Measurements from ENCODE around the gene PIP4K2B. TPM values are rescaled to one million over a fixed set of nuclear protein-coding genes. Genes with fewer than 3 reads are reported as not detected.

The PIP4K2B gene
- total and polyA plus RNA-seq, 9 of the 15 experiments (the other 6 are each of a cell fraction or from before 2014, with no cell fraction given): 3.7 to 29.9 (median 23.0) TPM

DNA sequence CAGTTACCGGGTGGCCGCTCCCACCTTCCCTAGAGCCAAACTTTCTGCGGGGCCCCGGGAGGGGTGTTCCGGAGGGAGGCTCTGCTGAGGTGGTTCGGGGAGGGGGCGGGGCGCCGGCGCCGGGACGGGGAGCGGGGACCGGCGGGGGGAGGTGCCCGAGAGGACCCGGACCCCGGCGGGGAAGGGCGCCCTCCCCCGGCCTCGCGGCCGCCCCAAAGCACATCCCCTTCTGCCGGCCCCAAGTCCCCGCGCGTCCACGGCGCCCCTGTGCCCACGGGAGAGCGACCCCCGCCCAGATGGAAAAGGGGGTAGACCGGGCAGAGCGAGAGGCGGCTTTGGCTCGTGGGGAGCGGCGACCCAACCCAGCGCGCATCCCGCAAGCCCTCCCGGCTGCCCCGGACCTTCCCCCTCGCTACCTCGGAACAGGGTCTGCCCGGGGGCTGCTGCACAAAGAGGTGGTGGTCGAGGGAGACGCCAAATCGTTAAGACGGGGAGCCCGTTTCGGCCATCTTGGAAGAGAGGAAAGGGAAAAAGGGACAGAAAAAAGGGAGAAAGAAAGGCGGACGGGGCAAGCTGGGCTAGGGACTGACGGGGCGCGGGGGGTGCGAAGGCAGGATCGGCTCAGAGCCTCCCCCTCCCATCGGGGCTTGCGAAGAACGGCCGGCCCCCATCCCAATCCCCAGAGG, 51.8 kb downstream of the PIP4K2B start (continued):
- TF ChIP-seq, protein P1, sequence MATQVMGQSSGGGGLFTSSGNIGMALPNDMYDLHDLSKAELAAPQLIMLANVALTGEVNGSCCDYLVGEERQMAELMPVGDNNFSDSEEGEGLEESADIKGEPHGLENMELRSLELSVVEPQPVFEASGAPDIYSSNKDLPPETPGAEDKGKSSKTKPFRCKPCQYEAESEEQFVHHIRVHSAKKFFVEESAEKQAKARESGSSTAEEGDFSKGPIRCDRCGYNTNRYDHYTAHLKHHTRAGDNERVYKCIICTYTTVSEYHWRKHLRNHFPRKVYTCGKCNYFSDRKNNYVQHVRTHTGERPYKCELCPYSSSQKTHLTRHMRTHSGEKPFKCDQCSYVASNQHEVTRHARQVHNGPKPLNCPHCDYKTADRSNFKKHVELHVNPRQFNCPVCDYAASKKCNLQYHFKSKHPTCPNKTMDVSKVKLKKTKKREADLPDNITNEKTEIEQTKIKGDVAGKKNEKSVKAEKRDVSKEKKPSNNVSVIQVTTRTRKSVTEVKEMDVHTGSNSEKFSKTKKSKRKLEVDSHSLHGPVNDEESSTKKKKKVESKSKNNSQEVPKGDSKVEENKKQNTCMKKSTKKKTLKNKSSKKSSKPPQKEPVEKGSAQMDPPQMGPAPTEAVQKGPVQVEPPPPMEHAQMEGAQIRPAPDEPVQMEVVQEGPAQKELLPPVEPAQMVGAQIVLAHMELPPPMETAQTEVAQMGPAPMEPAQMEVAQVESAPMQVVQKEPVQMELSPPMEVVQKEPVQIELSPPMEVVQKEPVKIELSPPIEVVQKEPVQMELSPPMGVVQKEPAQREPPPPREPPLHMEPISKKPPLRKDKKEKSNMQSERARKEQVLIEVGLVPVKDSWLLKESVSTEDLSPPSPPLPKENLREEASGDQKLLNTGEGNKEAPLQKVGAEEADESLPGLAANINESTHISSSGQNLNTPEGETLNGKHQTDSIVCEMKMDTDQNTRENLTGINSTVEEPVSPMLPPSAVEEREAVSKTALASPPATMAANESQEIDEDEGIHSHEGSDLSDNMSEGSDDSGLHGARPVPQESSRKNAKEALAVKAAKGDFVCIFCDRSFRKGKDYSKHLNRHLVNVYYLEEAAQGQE (IDR thresholded peaks at IDR 0.05; ENCODE audit: borderline replicate concordance): no peak
- TF ChIP-seq, protein P1 (CRISPR knock-in tag; IDR thresholded peaks at IDR 0.05; ENCODE audit: low read depth): 0 out of 2 replicates have a peak, but pooled peaks have one; percentile 31
- TF ChIP-seq SRF (CRISPR knock-in tag; IDR thresholded peaks at IDR 0.05) (no peak), FOS (IDR thresholded peaks at IDR 0.05; ENCODE audit: extremely low read depth, insufficient read length) (no peak), XRCC4 (IDR thresholded peaks at IDR 0.05; ENCODE audit: extremely low read depth, insufficient read depth, insufficient read length) (no peak), SNAPC5 (CRISPR knock-in tag; IDR thresholded peaks at IDR 0.05) (no peak), ZNF165 (CRISPR knock-in tag; IDR thresholded peaks at IDR 0.05; ENCODE audit: borderline replicate concordance) (no peak), RFX5 (IDR thresholded peaks at IDR 0.05; ENCODE audit: low read depth, low read length) (no peak), ZNF668 (CRISPR knock-in tag; IDR thresholded peaks at IDR 0.05) (no peak), U2AF1 (optimal IDR thresholded peaks at IDR 0.05; ENCODE audit: low read depth, low read length) (no peak), DACH1 (IDR thresholded peaks at IDR 0.05; ENCODE audit: partially characterized antibody) (no peak), FOXK2 (conservative IDR thresholded peaks at IDR 0.05 in 1 of 2, IDR thresholded peaks at IDR 0.05 in 1 of 2; ENCODE audit: low read depth in 2 of 2) (no peak), POLR2G (IDR thresholded peaks at IDR 0.05; ENCODE audit: low read depth, low read length) (peak; percentile 66), ZFP1 (CRISPR knock-in tag; IDR thresholded peaks at IDR 0.05) (no peak), LCOR (CRISPR knock-in tag; IDR thresholded peaks at IDR 0.05) (no peak), ZNF316 (IDR thresholded peaks at IDR 0.05) (no peak)
- TF ChIP-seq, protein P2, sequence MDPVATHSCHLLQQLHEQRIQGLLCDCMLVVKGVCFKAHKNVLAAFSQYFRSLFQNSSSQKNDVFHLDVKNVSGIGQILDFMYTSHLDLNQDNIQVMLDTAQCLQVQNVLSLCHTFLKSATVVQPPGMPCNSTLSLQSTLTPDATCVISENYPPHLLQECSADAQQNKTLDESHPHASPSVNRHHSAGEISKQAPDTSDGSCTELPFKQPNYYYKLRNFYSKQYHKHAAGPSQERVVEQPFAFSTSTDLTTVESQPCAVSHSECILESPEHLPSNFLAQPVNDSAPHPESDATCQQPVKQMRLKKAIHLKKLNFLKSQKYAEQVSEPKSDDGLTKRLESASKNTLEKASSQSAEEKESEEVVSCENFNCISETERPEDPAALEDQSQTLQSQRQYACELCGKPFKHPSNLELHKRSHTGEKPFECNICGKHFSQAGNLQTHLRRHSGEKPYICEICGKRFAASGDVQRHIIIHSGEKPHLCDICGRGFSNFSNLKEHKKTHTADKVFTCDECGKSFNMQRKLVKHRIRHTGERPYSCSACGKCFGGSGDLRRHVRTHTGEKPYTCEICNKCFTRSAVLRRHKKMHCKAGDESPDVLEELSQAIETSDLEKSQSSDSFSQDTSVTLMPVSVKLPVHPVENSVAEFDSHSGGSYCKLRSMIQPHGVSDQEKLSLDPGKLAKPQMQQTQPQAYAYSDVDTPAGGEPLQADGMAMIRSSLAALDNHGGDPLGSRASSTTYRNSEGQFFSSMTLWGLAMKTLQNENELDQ (CRISPR knock-in tag; IDR thresholded peaks at IDR 0.05; ENCODE audit: borderline replicate concordance): no peak
